Mammary epithelial cell (primary cell): ENCODE measurements around the gene TRPV5.

Experiments
- CTCF ChIP-seq, 2 donors: IDR thresholded peaks in 1 of 2; conservative IDR thresholded peaks in 1 of 2; 2 replicates each; pipeline ENCODE4 v1.5.1; 2011 to 2012; ENCODE audit warnings: inconsistent platforms in 2 of 2, low read length in 2 of 2, mild to moderate bottlenecking in 2 of 2, control low read depth in 1 of 2, low read depth in 1 of 2; ENCODE audit not compliant: insufficient read depth in 1 of 2; ENCODE audit errors: extremely low read depth in 1 of 2
- EZH2 ChIP-seq: IDR thresholded peaks from 2 replicates; pipeline ENCODE4 v1.6.1; 2012; ENCODE audit warnings: low read length, inconsistent platforms, borderline replicate concordance

GRCh38 chr7:142961973-142962926, 28.7 kb upstream of the TRPV5 start, which contains the start of gene KEL:
- no peak for TF ChIP-seq CTCF (conservative IDR thresholded peaks at IDR 0.05 in 1 of 2, IDR thresholded peaks at IDR 0.05 in 1 of 2; ENCODE audit: extremely low read depth in 1 of 2, insufficient read depth in 1 of 2, low read depth in 1 of 2, low read length in 2 of 2)
- TF ChIP-seq EZH2: no peak
